ENCODE measurements around the gene MVP.

The MVP gene

DNA sequence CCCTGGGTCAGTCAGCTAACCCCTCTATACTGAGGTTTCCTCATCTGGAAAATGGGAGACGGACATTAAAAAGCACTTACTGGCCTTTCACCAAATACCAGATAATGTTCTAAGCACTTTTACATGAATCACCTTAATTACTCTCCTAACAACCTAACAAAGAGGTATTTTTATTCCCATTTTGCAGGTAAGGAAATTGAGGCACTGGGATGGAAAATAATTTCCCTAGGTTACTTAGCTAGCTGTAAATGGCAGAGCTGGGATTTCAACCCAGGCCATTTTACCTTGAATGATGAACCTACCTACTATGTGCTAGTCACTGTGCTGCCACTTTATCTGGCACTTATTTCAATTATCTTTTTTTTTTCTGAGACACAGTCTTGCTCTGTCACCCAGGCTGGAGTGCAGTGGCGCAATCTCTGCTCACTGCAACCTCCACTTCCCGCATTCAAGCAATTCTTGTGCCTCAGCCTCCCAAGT, 26.0 kb upstream of the MVP start:
- TF ChIP-seq, protein P1, sequence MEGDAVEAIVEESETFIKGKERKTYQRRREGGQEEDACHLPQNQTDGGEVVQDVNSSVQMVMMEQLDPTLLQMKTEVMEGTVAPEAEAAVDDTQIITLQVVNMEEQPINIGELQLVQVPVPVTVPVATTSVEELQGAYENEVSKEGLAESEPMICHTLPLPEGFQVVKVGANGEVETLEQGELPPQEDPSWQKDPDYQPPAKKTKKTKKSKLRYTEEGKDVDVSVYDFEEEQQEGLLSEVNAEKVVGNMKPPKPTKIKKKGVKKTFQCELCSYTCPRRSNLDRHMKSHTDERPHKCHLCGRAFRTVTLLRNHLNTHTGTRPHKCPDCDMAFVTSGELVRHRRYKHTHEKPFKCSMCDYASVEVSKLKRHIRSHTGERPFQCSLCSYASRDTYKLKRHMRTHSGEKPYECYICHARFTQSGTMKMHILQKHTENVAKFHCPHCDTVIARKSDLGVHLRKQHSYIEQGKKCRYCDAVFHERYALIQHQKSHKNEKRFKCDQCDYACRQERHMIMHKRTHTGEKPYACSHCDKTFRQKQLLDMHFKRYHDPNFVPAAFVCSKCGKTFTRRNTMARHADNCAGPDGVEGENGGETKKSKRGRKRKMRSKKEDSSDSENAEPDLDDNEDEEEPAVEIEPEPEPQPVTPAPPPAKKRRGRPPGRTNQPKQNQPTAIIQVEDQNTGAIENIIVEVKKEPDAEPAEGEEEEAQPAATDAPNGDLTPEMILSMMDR (IDR thresholded peaks at IDR 0.05; ENCODE audit: low read depth, low read length), result no peak
- no peak for DNase-seq (ENCODE audit: extremely low read depth, low read depth)

DNA sequence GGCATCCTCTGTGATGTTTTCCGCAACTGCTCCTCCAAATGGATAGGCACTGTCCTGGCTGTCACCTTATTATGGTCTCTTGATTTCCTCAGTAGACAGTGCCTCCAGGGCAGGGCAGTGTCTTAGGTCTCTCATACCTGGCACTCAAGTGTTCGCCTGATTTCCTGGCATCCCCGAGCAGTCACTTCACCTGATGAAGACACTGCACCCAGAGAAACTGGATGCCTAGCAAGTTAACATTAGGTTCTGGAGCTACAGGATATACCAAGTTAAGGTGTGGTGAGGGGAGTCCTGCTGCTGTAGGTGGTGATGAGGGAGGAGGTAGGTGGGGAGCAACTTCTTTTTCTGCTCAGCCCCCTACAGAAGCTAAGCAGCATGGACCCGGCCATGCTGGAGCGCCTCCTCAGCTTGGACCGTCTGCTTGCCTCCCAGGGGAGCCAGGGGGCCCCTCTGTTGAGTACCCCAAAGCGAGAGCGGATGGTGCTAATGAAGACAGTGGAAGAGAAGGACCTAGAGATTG, 17.8 kb upstream of the MVP start:
- TF ChIP-seq, protein P1 (IDR thresholded peaks at IDR 0.05; ENCODE audit: low read depth, low read length), result no peak

DNA sequence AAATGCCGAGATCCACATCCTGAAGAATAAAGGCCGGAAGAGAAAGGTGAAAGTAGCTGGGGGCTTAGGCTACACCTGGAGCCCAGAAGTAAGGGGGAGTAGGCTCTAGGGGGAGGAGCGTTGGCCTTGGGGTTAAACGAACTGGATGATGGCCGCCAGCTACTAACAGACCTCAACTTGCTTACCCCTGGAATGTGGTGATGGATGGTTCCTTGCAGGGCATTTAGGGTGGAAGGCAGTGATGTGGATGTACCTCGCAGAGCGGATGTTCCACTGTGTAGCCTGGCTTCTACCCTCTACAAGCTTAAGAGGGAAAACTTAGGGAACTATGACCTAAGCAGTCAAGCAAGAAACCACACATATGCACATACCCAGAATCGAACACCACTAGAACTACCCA, 16.2 kb upstream of the MVP start:
- DNase-seq (ENCODE audit: extremely low read depth, low read depth), result no peak
- TF ChIP-seq, protein P1 (IDR thresholded peaks at IDR 0.05; ENCODE audit: low read depth, low read length), result no peak

More for the DNA sequence above, 17.8 kb upstream of the MVP start:
- no peak for DNase-seq (ENCODE audit: extremely low read depth, low read depth)

DNA sequence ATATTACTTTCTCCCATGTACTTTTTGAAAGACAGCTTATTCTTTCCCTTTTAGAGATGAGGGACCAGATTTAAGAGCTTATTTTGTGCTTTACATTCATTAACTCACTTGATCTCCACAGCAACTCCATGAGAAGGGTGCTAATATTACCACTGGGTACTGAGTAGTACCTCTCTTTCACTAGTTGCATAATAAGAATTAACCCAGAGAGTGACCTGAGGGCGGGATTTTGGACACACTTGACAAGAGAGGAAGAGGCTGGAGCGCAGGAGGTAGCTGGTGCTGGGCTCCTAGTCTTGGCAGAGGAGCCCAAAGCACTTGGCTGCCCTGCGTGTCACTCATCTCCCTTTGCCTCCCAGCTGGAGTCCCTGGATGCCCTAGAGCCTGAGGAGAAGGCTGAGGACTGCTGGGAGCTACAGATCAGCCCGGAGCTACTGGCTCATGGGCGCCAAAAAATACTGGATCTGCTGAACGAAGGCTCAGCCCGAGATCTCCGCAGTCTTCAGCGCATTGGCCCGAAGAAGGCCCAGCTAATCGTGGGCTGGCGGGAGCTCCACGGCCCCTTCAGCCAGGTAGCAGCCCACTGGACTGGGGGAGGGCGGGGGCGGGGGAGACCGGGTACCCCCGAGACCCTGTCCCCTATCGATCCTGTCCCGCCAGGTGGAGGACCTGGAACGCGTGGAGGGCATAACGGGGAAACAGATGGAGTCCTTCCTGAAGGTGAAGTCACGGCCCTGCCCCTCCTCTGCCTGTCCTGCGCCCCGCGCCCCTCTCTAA, 15.6 kb upstream of the MVP start:
- TF ChIP-seq, protein P1 (IDR thresholded peaks at IDR 0.05; ENCODE audit: low read depth, low read length), result no peak
- DNase-seq (ENCODE audit: extremely low read depth, low read depth), result no peak

DNA sequence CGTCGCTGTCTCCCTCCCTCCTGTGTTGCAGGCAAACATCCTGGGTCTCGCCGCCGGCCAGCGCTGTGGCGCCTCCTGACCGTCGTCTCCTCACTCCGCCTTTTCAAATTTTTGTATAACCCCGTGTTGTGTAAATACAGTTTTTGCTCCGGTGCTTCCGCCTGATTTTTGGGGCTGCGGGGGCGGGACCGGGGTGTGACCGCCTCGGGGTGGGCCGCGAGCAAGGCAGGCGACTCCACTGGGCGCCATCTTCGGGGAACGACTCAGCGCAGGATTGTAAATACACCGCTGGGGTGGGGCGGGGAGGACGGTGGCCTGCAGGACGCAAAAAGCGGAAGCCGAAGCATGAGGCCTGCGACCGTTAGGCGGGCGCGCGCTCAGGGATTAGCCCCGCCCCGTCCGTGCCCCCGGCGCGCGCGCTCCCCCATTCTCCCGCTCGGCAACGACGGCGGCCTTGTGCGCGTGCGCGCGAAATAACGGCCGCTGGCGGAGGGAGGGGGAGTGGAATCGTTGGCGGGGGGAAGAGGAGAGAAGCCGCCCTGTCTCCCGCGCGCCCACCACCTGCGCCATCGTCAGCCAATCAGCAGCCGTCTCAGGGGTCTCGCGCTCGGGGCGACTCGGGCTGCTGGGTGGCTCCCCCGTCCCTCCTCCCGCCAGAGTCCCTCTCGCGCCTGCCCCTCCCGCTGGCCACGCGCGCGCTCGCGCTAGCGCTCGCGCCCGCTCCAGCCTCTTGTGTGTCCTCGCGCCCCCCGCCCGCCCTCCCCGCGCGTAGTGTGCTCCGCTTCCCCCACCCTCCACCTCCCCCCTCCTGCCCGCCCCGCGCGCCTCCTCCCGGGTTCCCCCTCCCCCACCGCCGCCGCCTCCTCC, 14.8 kb upstream of the MVP start:
- DNase-seq (ENCODE audit: extremely low read depth, low read depth), result peak; percentile 95
- TF ChIP-seq, protein P1 (IDR thresholded peaks at IDR 0.05; ENCODE audit: low read depth, low read length), result no peak; the same call in 1 of the 2 replicates

DNA sequence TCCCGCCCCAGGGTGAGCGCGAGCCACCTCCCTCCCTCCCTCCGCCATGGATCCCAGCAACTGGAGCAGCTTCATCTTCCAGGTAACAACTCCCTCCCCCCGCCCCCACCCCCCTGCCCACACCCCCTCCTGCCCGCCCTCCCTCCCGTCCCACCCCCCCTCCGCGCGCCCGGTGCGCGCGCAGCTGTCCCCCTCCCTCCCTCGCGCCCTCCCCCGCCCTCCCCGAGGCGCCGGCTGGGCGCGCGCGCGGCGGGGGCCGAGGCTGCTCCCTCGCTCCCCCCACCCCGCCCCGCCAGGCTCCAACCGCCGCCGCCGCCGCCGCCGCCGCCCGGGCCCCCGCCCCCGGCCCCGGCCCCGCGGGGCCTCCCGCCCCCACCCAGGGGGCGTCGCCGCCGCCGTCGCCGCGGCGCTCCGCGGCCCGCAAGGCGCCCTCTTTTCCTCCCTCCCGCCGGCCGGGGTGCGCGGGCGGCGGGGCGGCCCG, 14.1 kb upstream of the MVP start, which contains the start of gene MAZ:
Gene MAZ (plus strand): TSS at position 431 of the 481 bp plus-strand sequence. CDS start 173 bp downstream, outside the sequence.
- TF ChIP-seq, protein P1 (IDR thresholded peaks at IDR 0.05; ENCODE audit: low read depth, low read length), result no peak
- no peak for DNase-seq (ENCODE audit: extremely low read depth, low read depth)

All from AG09319 (cell line).